Body of pancreas (tissue), 4 donors: ENCODE measurements around the gene MRPL14.

Experiments
- POLR2A ChIP-seq, 3 donors: fragments of 450-650 bp; IDR thresholded peaks; one replicate each; pipeline ENCODE4 v1.6.1; 2016; ENCODE audit warnings: antibody characterized with exemption in 3 of 3, mild to moderate bottlenecking in 2 of 3
- TF ChIP-seq, protein P1 (sequence below), 7 experiments: fragments of 450-650 bp in 4 of 7; fragments of 200-600 bp in 3 of 7; sonication (generic) in 3 of 7; IDR thresholded peaks; one replicate each; pipeline ENCODE4 v1.5.1; 2016 to 2019; ENCODE audit warnings: antibody characterized with exemption in 7 of 7

DNA sequence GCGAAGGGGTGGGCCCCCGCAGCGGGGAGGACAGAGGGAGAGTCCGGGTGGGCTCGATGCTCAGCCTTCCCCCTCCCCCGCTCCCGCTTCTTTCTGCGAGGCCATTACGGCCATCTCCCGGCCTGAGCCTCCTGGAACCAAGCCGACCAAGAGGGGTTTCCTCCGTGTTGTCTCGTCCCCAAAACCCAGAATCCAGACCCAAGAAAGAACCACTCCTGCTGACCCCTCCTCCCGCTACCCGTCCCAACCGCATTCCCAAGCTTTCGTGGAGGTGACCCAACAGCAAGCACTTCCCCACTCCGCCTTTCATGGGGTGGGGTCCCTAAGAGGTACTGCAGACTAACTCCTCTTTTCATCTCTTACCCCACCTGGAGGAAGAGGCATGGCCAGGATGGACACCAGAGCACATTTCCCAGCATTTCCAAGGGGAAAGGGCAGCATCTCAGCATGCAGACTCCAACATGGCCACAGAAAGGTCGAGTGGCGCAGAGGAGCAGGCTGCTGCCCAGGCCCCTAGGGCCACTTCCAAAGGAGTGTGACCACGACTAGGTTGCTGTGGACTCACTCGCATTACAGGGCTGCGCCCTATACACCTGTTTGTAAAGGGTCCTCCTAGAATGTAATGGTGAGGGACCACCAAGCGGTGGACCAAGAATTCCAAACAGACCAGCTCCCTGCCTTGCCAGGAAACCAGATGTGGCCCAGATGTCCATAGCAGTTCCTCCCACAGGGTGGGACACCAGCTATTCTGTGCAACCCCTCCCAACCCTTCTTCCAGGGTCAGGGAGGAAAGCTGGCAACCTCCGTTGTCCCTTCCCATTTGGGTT, 53.4 kb downstream of the MRPL14 start:
- TF ChIP-seq, protein P1, sequence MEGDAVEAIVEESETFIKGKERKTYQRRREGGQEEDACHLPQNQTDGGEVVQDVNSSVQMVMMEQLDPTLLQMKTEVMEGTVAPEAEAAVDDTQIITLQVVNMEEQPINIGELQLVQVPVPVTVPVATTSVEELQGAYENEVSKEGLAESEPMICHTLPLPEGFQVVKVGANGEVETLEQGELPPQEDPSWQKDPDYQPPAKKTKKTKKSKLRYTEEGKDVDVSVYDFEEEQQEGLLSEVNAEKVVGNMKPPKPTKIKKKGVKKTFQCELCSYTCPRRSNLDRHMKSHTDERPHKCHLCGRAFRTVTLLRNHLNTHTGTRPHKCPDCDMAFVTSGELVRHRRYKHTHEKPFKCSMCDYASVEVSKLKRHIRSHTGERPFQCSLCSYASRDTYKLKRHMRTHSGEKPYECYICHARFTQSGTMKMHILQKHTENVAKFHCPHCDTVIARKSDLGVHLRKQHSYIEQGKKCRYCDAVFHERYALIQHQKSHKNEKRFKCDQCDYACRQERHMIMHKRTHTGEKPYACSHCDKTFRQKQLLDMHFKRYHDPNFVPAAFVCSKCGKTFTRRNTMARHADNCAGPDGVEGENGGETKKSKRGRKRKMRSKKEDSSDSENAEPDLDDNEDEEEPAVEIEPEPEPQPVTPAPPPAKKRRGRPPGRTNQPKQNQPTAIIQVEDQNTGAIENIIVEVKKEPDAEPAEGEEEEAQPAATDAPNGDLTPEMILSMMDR (IDR thresholded peaks at IDR 0.05): no peak
- no peak for TF ChIP-seq POLR2A (IDR thresholded peaks at IDR 0.05)
